K562 (cell line): ENCODE results near the gene TMPRSS9. TPM values are rescaled to one million over a fixed set of nuclear protein-coding genes. Genes with fewer than 3 reads are reported as not detected.
A peak's percentile ranks its signal among the peaks of the same experiment; 100 is the strongest.

Experiments
- BACH1 ChIP-seq: fragments of 200-800 bp; sonication (Bioruptor generic); IDR thresholded peaks from 2 replicates; pipeline ENCODE4 v1.6.1; 2016; ENCODE audit warnings: missing genetic modification characterization, missing compliant biosample characterization
- E2F4 ChIP-seq: sonication (generic); formaldehyde crosslinking; IDR thresholded peaks from 2 replicates; pipeline ENCODE4 v1.8.0; 2022; ENCODE audit warnings: mild to moderate bottlenecking, low read depth, missing genetic modification reagents
- ETV6 ChIP-seq, 3 experiments: fragments of 150-350 bp in 1 of 3; sonication (generic) in 1 of 3; formaldehyde crosslinking in 1 of 3; IDR thresholded peaks; 2 replicates each; pipeline versions ENCODE4 v1.6.1 to v1.8.0; 2014 to 2022; ENCODE audit warnings: borderline replicate concordance in 2 of 3, low read depth in 2 of 3, antibody characterized with exemption in 1 of 3, low read length in 1 of 3, mild to moderate bottlenecking in 1 of 3, missing genetic modification reagents in 1 of 3
- FIP1L1 ChIP-seq: fragments of 200-400 bp; formaldehyde crosslinking; IDR thresholded peaks from 2 replicates; pipeline ENCODE4 v1.6.1; 2018; ENCODE audit warnings: mild to moderate bottlenecking, low read depth, low read length; ENCODE audit not compliant: poor library complexity, severe bottlenecking
- FUS ChIP-seq: fragments of 200-400 bp; formaldehyde crosslinking; optimal IDR thresholded peaks from 2 replicates; pipeline ENCODE3; 2017; ENCODE audit warnings: low read depth, low read length
- HLTF ChIP-seq: fragments of 450-650 bp; IDR thresholded peaks from 2 replicates; pipeline ENCODE4 v1.6.1; 2016
- HNRNPL ChIP-seq: fragments of 200-400 bp; formaldehyde crosslinking; IDR thresholded peaks from 2 replicates; pipeline ENCODE4 v1.6.1; 2017; ENCODE audit warnings: low read depth, mild to moderate bottlenecking, low read length
- IFI16 ChIP-seq: fragments of 250-450 bp; sonication (Bioruptor Pico); IDR thresholded peaks from 2 replicates; pipeline ENCODE4 v2.1.2; 2022; ENCODE audit warnings: mild to moderate bottlenecking, inconsistent platforms
- KLF13 ChIP-seq: fragments of 450-650 bp; IDR thresholded peaks from 2 replicates; pipeline ENCODE4 v1.6.1; 2016; ENCODE audit warnings: missing genetic modification characterization, low read depth, mild to moderate bottlenecking, missing compliant biosample characterization, moderate library complexity, borderline replicate concordance
- MAZ ChIP-seq, 2 experiments: fragments of 450-650 bp in 1 of 2; sonication (generic) in 1 of 2; formaldehyde crosslinking; IDR thresholded peaks in 1 of 2; conservative IDR thresholded peaks in 1 of 2; 2 replicates each; pipeline versions ENCODE4 v1.4.0 to v1.5.0; 2020; ENCODE audit warnings: mild to moderate bottlenecking in 1 of 2, missing genetic modification reagents in 1 of 2
- MLLT1 ChIP-seq, 2 experiments: fragments of 450-650 bp; IDR thresholded peaks; 2 replicates each; pipeline ENCODE4 v1.6.1; 2016
- MTF1 ChIP-seq: fragments of 250-450 bp; sonication (Bioruptor Pico); IDR thresholded peaks from 2 replicates; pipeline ENCODE4 v1.9.0; 2021; ENCODE audit warnings: moderate library complexity, mild to moderate bottlenecking, inconsistent platforms, borderline replicate concordance
- PBX2 ChIP-seq, 2 experiments: IDR thresholded peaks in 1 of 2; conservative IDR thresholded peaks in 1 of 2; 2 replicates each; pipeline ENCODE4 v1.6.1; 2016; ENCODE audit warnings: low read depth in 2 of 2, mild to moderate bottlenecking in 1 of 2, missing compliant biosample characterization in 1 of 2, missing genetic modification characterization in 1 of 2, moderate library complexity in 1 of 2
- SMARCB1 ChIP-seq: IDR thresholded peaks from 2 replicates; pipeline ENCODE4 v1.6.1; 2011; ENCODE audit warnings: improper control_type of control experiment, low read depth; ENCODE audit not compliant: insufficient read length
- ZBTB5 ChIP-seq: fragments of 450-650 bp; IDR thresholded peaks from 2 replicates; pipeline ENCODE4 v1.6.1; 2017; ENCODE audit warnings: antibody characterized with exemption
- ZNF232 ChIP-seq: sonication (generic); formaldehyde crosslinking; IDR thresholded peaks from 2 replicates; pipeline ENCODE4 v1.8.0; 2022; ENCODE audit warnings: mild to moderate bottlenecking, missing genetic modification reagents
- ZNF280B ChIP-seq: fragments of 250-450 bp; sonication (Bioruptor Pico); IDR thresholded peaks from 2 replicates; pipeline ENCODE4 v1.5.1; 2021; ENCODE audit warnings: mild to moderate bottlenecking
- ZNF316 ChIP-seq: fragments of 450-650 bp; IDR thresholded peaks from 2 replicates; pipeline ENCODE4 v1.6.1; 2016
- polyA plus RNA-seq, 8 experiments: library from polyadenylated mRNA; depleted of rRNA in 4 of 8; stranded (reverse) in 5 of 8; unstranded in 3 of 8; fragments of >200 nt; fragmentation: Nextera tagmentation in 2 of 8; fragmentation: Illumina TruSeq in 1 of 8; extraction: Ambion mirVana in 2 of 8; extraction: Trizol in 1 of 8; gene quantifications; 2 replicates each; pipeline versions ENCODE4 v1.2.1 to v1.2.3, GENCODE V29; 2011 to 2014; ENCODE audit warnings: inconsistent platforms in 1 of 8, missing spikeins in 1 of 8
- total RNA-seq, 7 experiments: library from RNA; depleted of rRNA in 6 of 7; stranded (reverse); fragments of >200 nt in 6 of 7; fragmentation: Illumina TruSeq in 2 of 7; extraction: Trizol in 2 of 7; gene quantifications; 2 replicates each; pipeline versions ENCODE4 v1.2.1 to v1.2.3, GENCODE V29; 2011 to 2021; ENCODE audit warnings: low replicate concordance in 1 of 7

The TMPRSS9 gene
- total and polyA plus RNA-seq, 9 of the 15 experiments (the other 6 are each of a cell fraction or from before 2014, with no cell fraction given) = 0.01 to 0.03 TPM; not detected in 7

- TF ChIP-seq ZNF280B (CRISPR knock-in tag) (no peak), HLTF (no peak), IFI16 (no peak), SMARCB1 (no peak), PBX2 (CRISPR knock-in tag; IDR thresholded peaks at IDR 0.05; ENCODE audit: low read depth) (no peak), PBX2 (tag; conservative IDR thresholded peaks at IDR 0.05; ENCODE audit: low read depth) (no peak), MLLT1 (IDR thresholded peaks at IDR 0.05) (no peak), ZBTB5 (no peak), E2F4 (CRISPR knock-in tag) (no peak), ZNF232 (CRISPR knock-in tag) (no peak), FUS (no peak), ETV6 (IDR thresholded peaks at IDR 0.05; ENCODE audit: borderline replicate concordance in 1 of 2, low read depth in 2 of 2, low read length in 1 of 2) (no peak), ETV6 (CRISPR knock-in tag; IDR thresholded peaks at IDR 0.05; ENCODE audit: borderline replicate concordance) (no peak), MAZ (CRISPR knock-in tag; conservative IDR thresholded peaks at IDR 0.05 in 1 of 2, IDR thresholded peaks at IDR 0.05 in 1 of 2) (peak in 1 of 2 experiments; percentile 54; a peak in 1 of 4 replicates), KLF13 (tag) (no peak), BACH1 (no peak), FIP1L1 (no peak), ZNF316 (no peak), HNRNPL (peak; percentile 47; the same call in 1 of the 2 replicates), MTF1 (CRISPR knock-in tag) (no peak)
Observed at GRCh38 chr19:2341244-2341751, 18.8 kb upstream of the TMPRSS9 start (continued).
